Neuronal stem cell (in vitro differentiated cells): ENCODE data around the gene CNPY1.

Experiments used
- DNase-seq: peaks from one replicate; pipeline ENCODE4 v3.0.0-alpha.2; 2013; ENCODE audit warnings: low spot score
- H2AFZ ChIP-seq: one replicate; pipeline ENCODE4 v1.6.1; 2013; ENCODE audit warnings: mild to moderate bottlenecking, low read length, inconsistent platforms
- H2AK5ac ChIP-seq: 2 replicates; pipeline ENCODE4 v1.6.1; 2013; ENCODE audit warnings: low read depth, mild to moderate bottlenecking, inconsistent platforms, low read length, moderate library complexity, mixed read lengths
- H2BK120ac ChIP-seq: 2 replicates; pipeline ENCODE4 v1.6.1; 2013; ENCODE audit warnings: low read depth, mild to moderate bottlenecking, inconsistent platforms, low read length, moderate library complexity, mixed read lengths
- H2BK12ac ChIP-seq: one replicate; pipeline ENCODE4 v1.6.1; 2013; ENCODE audit warnings: low read length, inconsistent platforms
- H2BK15ac ChIP-seq: 2 replicates; pipeline ENCODE4 v1.6.1; 2013; ENCODE audit warnings: mild to moderate bottlenecking, low read length, inconsistent platforms, mixed read lengths
- H2BK5ac ChIP-seq: one replicate; pipeline ENCODE4 v1.6.1; 2013; ENCODE audit warnings: inconsistent platforms, mild to moderate bottlenecking, low read length, moderate library complexity
- H3K14ac ChIP-seq: one replicate; pipeline ENCODE4 v1.6.1; 2013; ENCODE audit warnings: low read length, inconsistent platforms
- H3K18ac ChIP-seq: 2 replicates; pipeline ENCODE4 v1.6.1; 2013; ENCODE audit warnings: low read length, inconsistent platforms
- H3K23ac ChIP-seq: 2 replicates; pipeline ENCODE4 v1.6.1; 2013; ENCODE audit warnings: low read depth, mild to moderate bottlenecking, mixed read lengths, low read length, inconsistent platforms; ENCODE audit not compliant: poor library complexity
- H3K27ac ChIP-seq: replicated peaks from 3 replicates; pipeline ENCODE4 v1.5.1; 2013; ENCODE audit warnings: low read length, inconsistent platforms
- H3K27me3 ChIP-seq, 3 experiments: 2 replicates each; pipeline ENCODE4 v1.6.1; 2013; ENCODE audit warnings: low read length in 3 of 3, mild to moderate bottlenecking in 2 of 3, inconsistent platforms in 1 of 3, low read depth in 1 of 3, mixed read lengths in 1 of 3, moderate library complexity in 1 of 3; ENCODE audit not compliant: control insufficient read depth in 3 of 3, insufficient read depth in 3 of 3
- H3K36me3 ChIP-seq, 2 donors: replicated peaks in 1 of 2; 2 replicates each; pipeline ENCODE4 v1.6.1; 2013; ENCODE audit warnings: low read length in 2 of 2; ENCODE audit not compliant: control insufficient read depth in 2 of 2, insufficient read depth in 2 of 2
- H3K4ac ChIP-seq: 2 replicates; pipeline ENCODE4 v1.6.1; 2013; ENCODE audit warnings: inconsistent platforms, mild to moderate bottlenecking, low read length, moderate library complexity
- H3K4me1 ChIP-seq, 2 donors: 1 replicate in 1 of 2; 2 replicates in 1 of 2; pipeline ENCODE4 v1.6.1; 2013; ENCODE audit warnings: low read length in 2 of 2, low read depth in 1 of 2; ENCODE audit not compliant: control insufficient read depth in 2 of 2, insufficient read depth in 1 of 2
- H3K4me2 ChIP-seq: one replicate; pipeline ENCODE4 v1.6.1; 2013; ENCODE audit warnings: mild to moderate bottlenecking, low read length, inconsistent platforms; ENCODE audit not compliant: insufficient read depth, poor library complexity, severe bottlenecking
- H3K4me3 ChIP-seq, 2 donors: 2 replicates each; pipeline ENCODE4 v1.5.1; 2013; ENCODE audit warnings: low read length in 2 of 2, mild to moderate bottlenecking in 2 of 2, inconsistent platforms in 1 of 2, moderate library complexity in 1 of 2
- H3K79me1 ChIP-seq: one replicate; pipeline ENCODE4 v1.6.1; 2013; ENCODE audit warnings: low read depth, mild to moderate bottlenecking, inconsistent platforms, low read length, moderate library complexity
- H3K9ac ChIP-seq: one replicate; pipeline ENCODE4 v1.6.1; 2013; ENCODE audit warnings: mild to moderate bottlenecking, low read depth, low read length, inconsistent platforms; ENCODE audit not compliant: poor library complexity
- H3K9me3 ChIP-seq, 2 donors: replicated peaks in 1 of 2; 2 replicates each; pipeline versions ENCODE3 to v1.6.1; 2013; ENCODE audit warnings: low read length in 2 of 2, mild to moderate bottlenecking in 2 of 2, inconsistent platforms in 1 of 2, low read depth in 1 of 2, mixed read lengths in 1 of 2, moderate library complexity in 1 of 2; ENCODE audit not compliant: control insufficient read depth in 2 of 2, insufficient read depth in 1 of 2
- H4K8ac ChIP-seq: one replicate; pipeline ENCODE4 v1.6.1; 2013; ENCODE audit warnings: low read depth, mild to moderate bottlenecking, inconsistent platforms, low read length, moderate library complexity
- H4K91ac ChIP-seq: one replicate; pipeline ENCODE4 v1.6.1; 2013; ENCODE audit warnings: low read length, low read depth, mild to moderate bottlenecking, inconsistent platforms; ENCODE audit not compliant: poor library complexity
- WGBS, 2 donors: extraction: QIAGEN DNeasy Blood & Tissue Kit; methylation state at CpG; one replicate each; pipeline ENCODE4 v1.1.7; 2013; ENCODE audit warnings: missing lambda C conversion rate in 2 of 2, mixed read lengths in 1 of 2; ENCODE audit not compliant: insufficient read length in 2 of 2, insufficient replicate concordance in 1 of 2; ENCODE audit errors: extremely low coverage in 2 of 2; 5-methylcytosine and 5-hydroxymethylcytosine counted together

The CNPY1 gene

GRCh38 chr7:155507576-155507975 lies 38.8 kb downstream of the CNPY1 start:
- Histone ChIP-seq H2BK15ac (no peak overlapping the region), H3K27ac (no peak overlapping the region), H4K8ac (no peak overlapping the region), H3K79me1 (no peaks in the 10 kb centered on the region), H3K23ac (no peak overlapping the region), H2AFZ (no peak overlapping the region), H3K14ac (no peak overlapping the region), H3K27me3 (peaks cover 0 to 77% (median 20%) of the 10 kb centered on the region in 3 experiments), H3K4ac (no peak overlapping the region), H3K9ac (no peak overlapping the region), H2BK5ac (no peak overlapping the region), H2BK120ac (no peak overlapping the region), H3K4me1 (peaks cover 0 to 26% of the 10 kb centered on the region in 2 donors), H2AK5ac (no peak overlapping the region), H3K9me3 (no peaks in the 10 kb centered on the region), H3K18ac (no peak overlapping the region), H3K4me2 (no peak overlapping the region), H3K4me3 (peak overlapping the region in 1 of 2 donors; percentile 65), H4K91ac (no peak overlapping the region), H3K36me3 (peaks cover 0 to 42% of the 10 kb centered on the region in 2 donors), H2BK12ac (no peak overlapping the region)
- WGBS, 2 donors = no CpG with 5 or more reads among the region's 4 CpGs
- no peak for DNase-seq

GRCh38 chr7:155506854-155507337 lies 39.5 kb downstream of the CNPY1 start:
- no peak for DNase-seq
- H3K27me3 ChIP-seq = peaks cover 0 to 72% (median 20%) of the 10 kb centered on the region in 3 experiments
- WGBS, 2 donors = no CpG with 5 or more reads among the region's 14 CpGs

GRCh38 chr7:155505422-155505793 lies 41.0 kb downstream of the CNPY1 start:
- Histone ChIP-seq H2BK5ac (no peak overlapping the region), H3K4me3 (no peak overlapping the region), H2AFZ (no peak overlapping the region), H2AK5ac (no peak overlapping the region), H3K4ac (no peak overlapping the region), H3K14ac (no peak overlapping the region), H3K27ac (no peak overlapping the region), H2BK120ac (no peak overlapping the region), H2BK15ac (no peak overlapping the region), H3K36me3 (peaks cover 0 to 64% of the 10 kb centered on the region in 2 donors), H3K9me3 (no peaks in the 10 kb centered on the region), H3K9ac (no peak overlapping the region), H3K4me1 (peaks cover 0 to 15% of the 10 kb centered on the region in 2 donors), H3K18ac (no peak overlapping the region), H3K79me1 (no peaks in the 10 kb centered on the region), H3K4me2 (no peak overlapping the region), H4K91ac (no peak overlapping the region), H2BK12ac (no peak overlapping the region), H3K27me3 (peaks cover 0 to 75% (median 20%) of the 10 kb centered on the region in 3 experiments), H3K23ac (no peak overlapping the region), H4K8ac (no peak overlapping the region)
- no CpG with 5 or more reads among the region's 3 CpGs for whole genome bisulfite sequencing, 2 donors
- no peak for DNase-seq

More at GRCh38 chr7:155506854-155507337, 39.5 kb downstream of the CNPY1 start:
- no peaks in the 10 kb centered on the region for H3K79me1 ChIP-seq
- H3K4ac ChIP-seq = no peak overlapping the region
- no peak overlapping the region for H3K27ac ChIP-seq
- no peak overlapping the region for H3K23ac ChIP-seq
- H3K18ac ChIP-seq = no peak overlapping the region
- no peak overlapping the region for H2BK12ac ChIP-seq
- peak overlapping the region; percentile 3 for H2AFZ ChIP-seq
- H3K36me3 ChIP-seq = peaks cover 0 to 49% of the 10 kb centered on the region in 2 donors
- no peak overlapping the region for H4K8ac ChIP-seq
- peaks cover 0 to 21% of the 10 kb centered on the region in 2 donors for H3K4me1 ChIP-seq
- H3K4me2 ChIP-seq = no peak overlapping the region
- H4K91ac ChIP-seq = no peak overlapping the region
- no peak overlapping the region for H2BK120ac ChIP-seq
- H3K9ac ChIP-seq = no peak overlapping the region
- no peak overlapping the region for H2AK5ac ChIP-seq
- H2BK15ac ChIP-seq = no peak overlapping the region
- H3K4me3 ChIP-seq = peak overlapping the region in 1 of 2 donors; percentile 65
- no peak overlapping the region for H3K14ac ChIP-seq
- H3K9me3 ChIP-seq = no peaks in the 10 kb centered on the region
- H2BK5ac ChIP-seq = no peak overlapping the region

GRCh38 chr7:155497149-155497901 lies 49.0 kb downstream of the CNPY1 start:
- WGBS, 2 donors = no CpG with 5 or more reads among the region's 26 CpGs
- H3K4me2 ChIP-seq = no peak overlapping the region
- H2BK120ac ChIP-seq = no peak overlapping the region
- no peak overlapping the region for H2BK5ac ChIP-seq
- H3K9me3 ChIP-seq = no peaks in the 10 kb centered on the region
- H2AFZ ChIP-seq = no peak overlapping the region
- H4K8ac ChIP-seq = no peak overlapping the region
- no peak overlapping the region for H3K4me3 ChIP-seq
- H4K91ac ChIP-seq = no peak overlapping the region
- no peak overlapping the region for H2BK12ac ChIP-seq
- H3K18ac ChIP-seq = no peak overlapping the region
- H3K23ac ChIP-seq = no peak overlapping the region
- H2AK5ac ChIP-seq = no peak overlapping the region
- no peaks in the 10 kb centered on the region for H3K79me1 ChIP-seq
- peaks cover 0 to 80% of the 10 kb centered on the region in 2 donors for H3K36me3 ChIP-seq
- no peak overlapping the region for H3K27ac ChIP-seq
- H3K4me1 ChIP-seq = peaks cover 0 to 22% of the 10 kb centered on the region in 2 donors
- no peak overlapping the region for H3K9ac ChIP-seq
- no peak overlapping the region for H3K14ac ChIP-seq
- no peak for DNase-seq
- no peak overlapping the region for H3K4ac ChIP-seq
- no peak overlapping the region for H2BK15ac ChIP-seq
- peaks cover 0 to 43% (median 0%) of the 10 kb centered on the region in 3 experiments for H3K27me3 ChIP-seq
